H54 (cell line): ENCODE measurements around the gene RBBP5.

Experiments used
- DNase-seq: peaks from one replicate; pipeline ENCODE4 v3.0.0; 2011; ENCODE audit warnings: low spot score, mixed read lengths; ENCODE audit not compliant: insufficient read length
- FAIRE-seq: peaks from 3 replicates; lab custom pipeline; 2011; peaks lifted over from hg19 to GRCh38; lab: Jason Lieb, UNC
- POLR2A ChIP-seq: IDR thresholded peaks from 2 replicates; pipeline ENCODE4 v1.6.1; 2011; ENCODE audit warnings: low read depth, mild to moderate bottlenecking, low read length

Gene RBBP5

DNA sequence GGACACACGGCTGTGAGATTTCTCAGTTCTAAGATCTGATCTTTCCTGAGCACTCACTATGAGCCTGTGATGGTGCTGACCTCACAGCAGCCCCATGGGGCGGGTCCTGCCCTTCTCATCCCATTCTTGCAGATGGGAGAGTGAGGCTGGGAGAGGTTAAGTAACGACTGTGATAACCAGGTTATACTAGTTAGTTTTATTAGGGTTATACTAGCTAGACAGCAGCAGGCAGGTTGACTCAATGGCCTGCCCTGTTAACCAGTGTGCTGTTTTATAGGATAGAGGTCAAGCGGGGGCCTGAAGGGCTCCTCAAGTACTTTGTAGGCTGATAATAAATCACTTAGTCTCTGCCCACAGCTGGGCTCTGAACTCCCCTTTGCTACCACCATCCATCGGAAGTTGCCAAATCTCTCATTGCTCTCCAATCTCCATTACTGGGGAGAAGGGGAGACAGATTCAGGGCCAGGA is 74.0 kb downstream of the RBBP5 start:
- no peak for DNase-seq
- no peak for FAIRE-seq
- TF ChIP-seq POLR2A: no peak

DNA sequence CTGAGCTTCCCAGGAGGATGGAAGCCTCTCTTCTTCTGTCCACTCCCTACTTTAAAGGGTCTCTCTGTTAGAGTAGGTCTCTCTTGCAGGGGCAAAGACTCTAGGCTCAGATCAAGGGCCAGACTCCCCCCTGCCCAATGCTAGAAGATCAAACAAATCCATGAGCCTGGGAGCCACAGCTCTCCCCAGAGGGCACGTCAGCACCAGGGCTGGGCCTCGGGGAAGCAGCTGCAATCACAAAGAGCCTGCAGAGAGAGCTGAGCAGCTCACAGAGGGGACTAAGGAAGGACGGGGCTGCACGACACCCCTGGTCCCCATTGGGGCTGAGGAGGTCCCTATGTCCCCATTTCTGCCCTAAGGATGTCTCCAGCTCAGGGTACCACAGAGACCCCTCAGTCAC is 74.9 kb downstream of the RBBP5 start:
- FAIRE-seq (no peak), DNase-seq (no peak)
- TF ChIP-seq POLR2A: no peak

DNA sequence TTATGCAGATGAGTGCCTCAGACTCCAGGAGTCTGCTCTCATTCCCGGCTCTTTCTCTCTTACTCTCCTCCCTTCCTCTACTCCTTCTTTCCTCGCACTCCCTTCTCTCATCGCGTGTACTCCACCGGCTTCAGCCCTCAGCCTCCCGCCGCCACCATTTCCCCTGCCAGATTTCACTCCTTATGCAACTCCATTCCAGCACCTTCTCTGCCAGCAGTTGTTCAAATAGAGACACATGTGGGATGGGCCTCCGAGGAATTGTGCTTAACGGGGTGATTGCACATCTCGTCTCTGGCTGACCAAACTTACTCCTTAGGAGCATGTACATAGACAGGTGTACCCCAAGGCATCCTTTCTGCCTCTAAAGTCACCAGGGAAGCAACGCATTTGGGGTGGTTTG is 76.6 kb downstream of the RBBP5 start:
- DNase-seq (no peak), FAIRE-seq (no peak)

DNA sequence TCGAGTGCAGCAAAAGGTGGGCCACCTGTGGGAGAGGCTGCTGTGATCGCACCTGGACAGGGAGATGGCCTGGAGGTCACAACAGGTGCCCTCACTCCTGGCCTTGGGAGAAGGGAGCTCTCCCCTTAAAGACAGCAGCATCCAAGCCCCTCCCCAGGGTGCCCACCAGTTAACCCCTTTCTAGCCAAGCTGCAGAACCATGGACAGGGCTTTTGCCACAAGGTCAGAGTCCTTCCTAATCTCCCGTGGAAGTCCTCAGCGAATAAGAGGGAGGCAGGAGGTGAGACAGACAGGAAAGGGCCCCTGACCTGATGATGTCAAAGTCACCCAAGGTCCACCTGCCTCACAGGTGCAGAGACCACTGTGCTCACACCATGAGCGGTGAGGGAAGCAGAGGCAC is 77.0 kb downstream of the RBBP5 start:
- TF ChIP-seq POLR2A: no peak
- DNase-seq: no peak
- FAIRE-seq: no peak

More for the DNA sequence above, 76.6 kb downstream of the RBBP5 start:
- no peak for TF ChIP-seq POLR2A

DNA sequence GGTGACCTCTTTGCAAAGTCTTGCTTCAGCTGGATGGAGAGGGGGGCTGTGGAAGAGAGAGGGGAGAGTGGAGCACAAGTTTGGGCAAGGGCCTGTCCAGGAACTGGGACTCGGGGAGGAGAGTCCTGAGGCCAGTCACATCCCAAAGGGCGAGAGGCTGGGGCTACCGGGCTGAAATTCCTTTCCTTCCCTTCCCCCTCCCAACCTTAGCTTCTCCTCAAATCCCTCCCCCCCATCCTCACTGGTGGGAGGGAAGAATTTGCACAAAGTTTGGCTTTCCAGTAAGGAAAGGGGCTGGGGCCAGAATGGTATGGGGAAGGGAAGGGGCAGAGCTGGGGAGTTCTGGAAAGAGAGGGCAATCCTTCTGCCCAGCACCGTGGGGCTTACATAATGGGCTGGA is 77.9 kb downstream of the RBBP5 start:
- FAIRE-seq (no peak), DNase-seq (no peak)
- TF ChIP-seq POLR2A: no peak

DNA sequence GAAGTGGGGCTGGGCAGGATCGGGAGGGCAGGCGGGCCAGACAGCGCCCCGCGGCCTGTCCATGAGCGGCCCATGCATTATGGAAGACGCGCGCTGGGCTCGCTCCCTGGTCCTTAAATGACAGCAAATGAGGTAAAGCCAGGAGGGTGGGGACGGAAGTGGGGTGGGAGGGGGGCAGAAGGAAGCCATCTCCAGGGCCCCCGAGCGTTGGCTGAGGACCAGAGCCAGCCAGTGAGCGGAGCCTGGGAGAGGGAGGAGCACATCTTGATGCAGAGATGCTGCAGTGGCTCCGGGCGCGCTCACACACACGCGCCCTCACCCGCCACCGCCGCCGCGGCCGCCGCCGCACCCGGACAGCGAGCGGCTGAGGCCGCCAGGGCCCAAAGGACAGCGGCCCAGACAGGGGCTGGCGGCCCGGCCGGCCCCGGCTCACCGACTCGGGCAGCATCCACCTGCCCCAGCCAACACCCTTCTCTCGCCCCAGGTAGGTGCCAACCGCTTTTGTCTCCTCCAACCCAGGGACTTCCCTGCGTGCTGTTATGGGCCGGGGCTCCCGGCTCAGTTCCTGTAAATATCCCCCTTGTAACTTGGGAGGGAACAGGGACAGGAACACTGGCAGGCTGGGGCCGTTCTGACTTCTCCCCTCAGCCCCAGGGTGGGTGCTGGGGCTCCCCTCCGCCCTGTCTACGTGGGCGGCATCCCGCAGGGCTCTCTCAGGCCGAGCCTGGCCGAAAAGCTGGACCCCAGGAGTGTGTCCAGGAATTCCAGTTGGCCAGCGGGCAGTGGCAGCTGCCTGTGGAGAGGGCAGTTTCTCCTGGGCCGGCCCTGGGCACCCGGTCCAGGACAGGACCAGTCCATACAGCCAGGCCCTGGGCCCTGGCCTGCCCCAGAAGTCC is 78.6 kb downstream of the RBBP5 start, which contains the start of gene CNTN2:
Gene CNTN2 (plus strand): TSS at position 302 of the 896 bp plus-strand sequence. CDS start 9,974 bp downstream, outside the sequence.
- TF ChIP-seq POLR2A: no peak
- FAIRE-seq: no peak
- DNase-seq: no peak

DNA sequence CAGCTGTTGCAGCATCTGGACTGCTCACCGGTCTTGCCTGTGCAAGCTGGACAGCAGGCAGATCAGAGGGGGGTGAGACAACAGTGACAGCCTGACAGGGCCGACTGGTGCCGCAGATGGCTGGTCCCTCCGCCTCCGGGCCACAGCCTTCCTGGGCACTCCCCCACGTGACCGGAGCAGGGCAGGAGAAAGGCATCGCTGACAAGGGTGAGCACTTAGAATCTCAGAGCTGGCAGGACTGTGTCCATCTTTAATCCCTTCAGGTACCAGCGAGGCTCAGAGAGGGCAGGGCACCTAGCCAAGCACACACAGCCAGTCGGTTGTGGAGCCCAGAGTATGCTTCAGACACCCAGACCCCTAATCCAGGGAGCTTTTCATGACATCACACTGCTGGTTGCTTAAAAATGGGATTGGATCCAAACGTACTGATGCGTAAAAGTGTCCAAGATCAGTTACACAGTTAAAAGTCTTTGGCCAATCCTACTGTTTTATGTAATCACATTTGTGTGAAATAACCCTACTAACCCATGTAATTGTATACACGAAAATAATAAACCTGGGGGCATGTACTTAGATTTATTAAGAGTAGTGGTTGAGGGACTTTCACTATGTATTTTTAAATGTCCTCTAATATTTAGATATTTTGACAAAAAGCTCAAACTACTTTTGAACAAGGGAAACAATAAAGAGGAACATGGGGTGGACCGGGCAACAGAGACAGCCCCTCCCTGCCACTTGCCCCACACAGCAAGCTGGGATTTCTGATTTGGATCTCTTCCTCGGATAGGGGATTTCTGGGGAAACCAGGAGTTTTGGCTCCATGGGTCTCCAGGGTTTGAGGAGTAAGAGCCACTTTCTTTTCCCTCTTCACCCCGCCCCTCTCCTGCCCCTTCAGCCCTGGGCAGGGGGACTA is 79.5 kb downstream of the RBBP5 start:
- no peak for FAIRE-seq
- TF ChIP-seq POLR2A: no peak
- DNase-seq: no peak

DNA sequence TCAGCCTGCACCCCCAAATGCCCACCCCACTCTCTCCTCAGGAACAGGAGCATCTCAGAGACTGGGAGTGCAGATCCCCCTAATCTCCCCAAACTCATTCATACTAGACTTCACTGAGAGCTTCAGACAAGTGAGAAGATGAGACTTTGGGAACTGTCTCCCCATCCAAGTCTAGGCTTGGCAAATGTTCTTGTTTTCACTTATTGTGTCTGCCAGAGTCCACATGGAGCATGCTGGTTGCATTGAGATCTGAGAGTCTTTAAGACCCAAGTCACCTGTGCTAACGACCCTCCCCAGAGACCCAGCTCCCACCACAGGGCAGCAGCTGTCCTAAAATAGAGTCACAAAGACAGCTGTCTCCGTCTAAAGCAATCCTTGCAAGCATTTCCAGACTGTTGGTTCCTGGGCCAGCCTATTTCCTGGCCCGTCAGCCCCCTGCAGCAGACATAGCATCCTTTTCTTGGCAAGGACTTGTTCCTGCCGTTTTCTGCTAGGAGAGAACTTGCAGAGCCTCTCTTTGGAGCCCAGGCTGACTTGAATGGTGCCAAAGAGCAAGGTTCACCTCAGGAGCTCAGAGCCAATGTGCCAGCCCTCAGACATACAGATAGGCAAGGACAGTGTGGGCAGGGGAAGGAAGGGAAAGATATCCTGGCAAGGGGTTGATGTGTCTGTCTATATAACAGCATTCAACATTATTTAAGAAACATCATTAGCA is 80.6 kb downstream of the RBBP5 start:
- FAIRE-seq (no peak), DNase-seq (no peak)
- TF ChIP-seq POLR2A: no peak

DNA sequence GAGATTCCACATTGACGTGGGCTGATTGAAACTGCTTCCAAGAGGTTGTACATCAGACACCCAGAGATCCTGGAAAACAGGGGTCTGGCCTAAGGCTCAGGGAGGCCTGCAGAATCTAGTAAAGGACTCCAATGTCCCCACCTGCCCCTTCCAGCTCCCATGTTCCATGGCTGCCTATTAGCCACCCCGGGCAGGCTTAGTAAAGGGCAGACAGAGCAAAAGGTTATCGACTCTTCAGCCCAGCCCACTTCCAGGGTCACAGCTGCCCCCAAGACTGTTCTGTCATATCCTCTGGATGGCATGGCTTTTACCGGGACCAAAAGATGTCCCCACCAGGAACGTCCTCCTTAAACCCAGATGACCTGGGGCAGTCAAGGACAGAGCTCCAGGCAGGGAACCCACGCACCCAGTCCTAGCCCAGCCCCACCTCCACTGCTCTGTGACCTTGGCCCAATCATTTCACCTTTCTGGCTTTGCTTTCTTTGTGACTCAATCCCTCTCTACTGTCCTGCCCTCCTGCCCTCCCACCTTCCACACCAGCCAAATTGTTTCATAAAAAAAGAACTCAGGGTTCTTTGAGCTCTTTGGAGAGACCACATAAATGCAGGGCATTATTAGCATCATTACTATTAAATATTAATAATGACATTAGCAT is 83.5 kb downstream of the RBBP5 start:
- FAIRE-seq (no peak), DNase-seq (no peak)
- TF ChIP-seq POLR2A: no peak

DNA sequence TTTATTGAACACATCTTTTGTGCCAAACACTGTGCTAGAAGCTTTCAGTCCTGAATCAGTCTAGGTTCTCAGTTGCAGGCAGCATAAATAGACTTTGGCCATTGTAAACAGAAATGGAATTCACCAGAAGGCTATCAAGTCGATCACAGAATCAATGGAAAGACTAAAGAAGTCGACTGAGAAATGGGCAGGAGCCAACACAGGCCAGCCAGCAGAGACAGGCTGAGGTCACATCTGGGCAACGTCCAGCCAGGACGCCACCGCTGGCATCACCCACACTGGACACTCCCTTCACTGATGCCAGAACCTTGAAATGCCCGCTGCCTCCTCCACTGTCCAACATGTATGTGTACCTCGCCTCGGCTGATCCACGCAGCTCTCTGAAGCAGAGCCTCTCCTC is 84.2 kb downstream of the RBBP5 start:
- DNase-seq (no peak), FAIRE-seq (no peak)
- TF ChIP-seq POLR2A: no peak
